Epidermal melanocyte (primary cell): ENCODE results near the gene GARS1.

ENCODE experiments used
- DNase-seq: peaks from one replicate; pipeline ENCODE4 v3.0.0; 2011; ENCODE audit warnings: low spot score; ENCODE audit not compliant: insufficient read length

GARS1 gene

DNA sequence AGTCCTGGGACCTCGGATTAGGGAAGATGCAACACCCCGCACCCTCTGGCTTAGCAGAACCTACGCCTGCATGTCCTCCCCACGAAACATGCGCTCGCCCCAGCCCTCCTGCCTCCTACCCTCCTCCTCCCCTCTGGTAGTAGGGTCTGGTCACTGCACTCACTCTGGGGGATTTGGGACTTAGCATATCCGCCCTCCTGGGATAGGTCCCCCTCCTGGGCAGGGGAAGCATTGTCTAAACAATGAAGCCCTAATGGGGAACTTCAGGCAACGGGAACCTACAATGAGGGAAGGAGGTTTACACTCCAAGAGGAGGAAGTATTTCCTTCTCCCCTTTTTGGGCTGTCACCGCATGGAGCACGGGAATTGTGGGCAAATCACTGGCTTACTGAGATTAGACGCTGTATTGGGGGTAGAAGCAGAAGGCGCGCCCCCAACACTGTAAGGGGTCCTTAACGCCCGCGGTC lies 86.7 kb downstream of the GARS1 start:
- no peak for DNase-seq

DNA sequence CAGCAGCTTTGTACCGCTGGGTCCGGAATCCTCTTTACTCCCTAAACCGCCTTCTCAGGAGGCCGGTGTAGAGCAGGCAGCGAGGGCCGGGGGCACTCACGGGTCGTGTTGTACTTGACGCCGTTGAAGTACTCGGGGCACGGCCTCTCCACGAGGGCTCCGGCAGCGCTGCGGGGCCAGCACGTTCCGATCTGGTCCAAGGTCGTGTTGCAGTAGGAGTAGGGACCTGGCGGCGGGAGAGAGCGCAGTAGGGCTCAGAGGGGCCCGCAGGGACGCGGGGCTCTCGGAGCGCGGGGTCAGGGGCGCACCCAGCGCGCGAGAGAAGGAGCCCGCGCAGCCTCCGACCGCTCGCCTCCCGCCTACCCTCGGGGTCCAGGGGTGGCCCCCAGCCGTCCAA lies 87.1 kb downstream of the GARS1 start:
- DNase-seq: no peak

DNA sequence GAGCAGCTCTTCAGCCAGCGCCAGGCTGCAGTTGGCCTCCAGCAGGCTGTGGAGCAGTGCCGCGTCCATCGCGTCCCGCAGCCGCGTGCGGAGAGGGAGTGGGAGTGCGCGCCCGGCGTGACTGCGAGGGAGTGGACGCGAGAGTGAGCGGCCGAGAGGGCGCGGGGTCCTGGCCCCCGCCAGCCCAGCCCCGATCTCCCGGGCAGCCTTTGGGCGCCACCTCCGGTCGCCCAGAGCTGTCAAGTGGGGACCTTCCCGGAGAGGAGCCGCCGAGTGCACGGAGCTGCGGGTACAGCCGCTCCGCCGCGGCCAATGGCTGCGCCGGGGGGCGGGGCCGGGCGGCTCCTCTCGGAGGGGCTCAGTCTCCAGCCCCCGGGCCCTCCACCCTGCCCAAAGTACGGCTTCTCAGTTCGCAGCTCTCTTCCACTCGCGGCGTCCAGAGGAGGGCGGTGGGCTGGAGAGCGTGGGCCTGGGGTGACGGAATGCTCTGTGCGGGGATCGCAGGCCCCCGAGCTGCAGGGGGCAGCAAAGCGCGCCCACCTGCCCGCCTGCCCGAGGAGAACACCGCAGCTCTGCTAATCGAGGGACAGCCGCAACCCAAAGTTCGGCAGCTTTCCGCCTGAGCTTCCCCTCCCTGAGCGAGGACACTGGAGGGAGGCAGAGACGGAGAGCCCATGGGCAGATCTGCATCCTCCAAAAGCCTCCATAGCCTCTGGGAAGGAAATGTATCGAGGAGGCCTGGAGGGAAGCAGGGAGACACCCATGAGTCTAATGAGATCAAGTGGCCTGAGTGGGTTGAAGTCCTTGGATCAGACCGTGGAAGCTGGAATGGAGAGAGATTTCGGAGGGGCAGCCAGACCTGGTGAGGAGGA lies 87.8 kb downstream of the GARS1 start, which contains the start of gene CRHR2:
TSS of gene CRHR2 (minus strand) at position 245 of the 872 bp plus-strand sequence. CDS start at position 69, 176 bp downstream.
- no peak for DNase-seq

DNA sequence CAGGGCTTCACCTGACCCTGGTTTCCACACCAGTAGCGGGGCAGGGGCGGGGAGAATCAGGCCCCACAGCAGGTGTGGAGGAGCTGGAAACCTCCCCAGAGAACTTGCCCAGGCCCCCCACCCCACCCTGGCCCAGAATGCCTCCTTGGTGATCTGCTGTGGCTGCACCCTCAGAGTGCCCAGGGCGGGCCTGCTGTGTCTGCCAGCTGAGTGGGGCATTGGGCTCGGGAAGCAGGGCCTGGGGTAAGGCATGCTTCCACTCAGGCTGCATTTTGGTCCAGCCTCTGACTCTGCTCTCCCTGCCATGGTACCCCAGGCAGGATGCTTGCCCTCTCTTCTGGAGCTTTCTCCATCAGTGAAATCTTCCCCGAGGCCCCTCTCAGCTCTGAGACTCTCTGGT lies 88.6 kb downstream of the GARS1 start:
- DNase-seq: no peak
